Stimulated activated CD8-positive, alpha-beta memory T cell treated with anti-CD3 and anti-CD28 coated beads, Interleukin-4, amount 100 ng/mL, for 4 hours (primary cell): Measurements from ENCODE around the gene EME2.
"Not testable (repeated sequence)": the region's sequence is repeated elsewhere in the genome, so short reads cannot be mapped to it uniquely, and the experiment has no call there.

Experiments
- DNase-seq, 2 donors: peaks; one replicate each; pipeline ENCODE4 v3.0.0-alpha.2; 2020; ENCODE audit warnings: low read depth in 2 of 2, low spot score in 1 of 2

The EME2 gene

GRCh38 chr16:1790611-1791255 lies 18.1 kb downstream of the EME2 start:
- DNase-seq: no peak

GRCh38 chr16:1791256-1791942 lies 18.8 kb downstream of the EME2 start:
- DNase-seq: no peak

GRCh38 chr16:1791943-1792812 lies 19.6 kb downstream of the EME2 start:
- DNase-seq: no peak

- no peak for DNase-seq
These were observed 20.4 kb downstream of the EME2 start for GRCh38 chr16:1792836-1793577.

- DNase-seq: no peak
These were observed 21.1 kb downstream of the EME2 start, which contains the start of gene IGFALS for GRCh38 chr16:1793578-1794220. TSS of gene IGFALS (minus strand) at chr16:1793705. CDS start at chr16:1793652, 53 bp downstream.

- DNase-seq: no peak
These were observed 21.7 kb downstream of the EME2 start for GRCh38 chr16:1794221-1794871.

- no peak for DNase-seq
These were observed 22.5 kb downstream of the EME2 start for GRCh38 chr16:1794908-1795666.

GRCh38 chr16:1799263-1799662 lies 26.7 kb downstream of the EME2 start:
- DNase-seq: not testable (repeated sequence)

DNA sequence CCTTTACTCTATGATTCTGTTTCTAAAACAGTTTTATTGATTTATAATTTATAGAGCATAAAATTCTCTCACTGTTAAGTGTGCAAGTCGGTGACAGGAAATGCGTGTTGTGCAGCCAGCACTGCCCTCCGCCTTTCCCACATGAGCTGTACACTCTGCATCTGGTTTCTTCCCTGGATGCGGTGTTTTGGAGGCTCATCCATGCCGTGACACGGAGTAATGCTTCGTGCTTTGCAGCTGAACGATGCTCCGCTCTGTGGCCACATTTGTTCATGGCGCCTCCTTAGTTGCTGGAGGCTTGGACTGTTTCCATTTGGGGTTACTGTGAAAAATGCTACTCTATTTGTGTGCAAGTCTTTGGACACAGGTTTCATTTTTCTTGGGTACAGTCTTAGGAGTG lies 28.1 kb downstream of the EME2 start:
- DNase-seq: no peak

GRCh38 chr16:1807626-1808025 lies 35.0 kb downstream of the EME2 start:
- no peak for DNase-seq

DNA sequence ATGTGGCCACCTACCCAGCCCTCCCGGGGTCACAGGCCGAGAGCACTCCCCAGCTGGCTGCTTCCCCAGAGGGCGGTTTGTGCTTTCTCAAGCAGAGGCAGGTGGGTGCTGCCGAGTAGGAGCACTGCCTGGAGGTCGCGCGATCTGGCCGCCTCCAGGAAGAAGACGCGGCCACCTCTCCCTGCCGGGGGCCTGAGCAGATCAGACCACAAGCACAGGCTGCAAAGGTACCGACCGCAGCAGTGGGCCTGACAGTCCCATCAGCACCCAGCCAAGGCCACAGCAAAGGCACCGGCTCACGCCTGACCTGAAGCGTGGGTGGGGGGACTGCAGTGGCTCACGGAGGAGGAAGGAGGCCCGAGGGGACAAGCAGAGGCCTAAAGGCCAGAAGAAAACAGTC lies 36.1 kb downstream of the EME2 start:
- no peak for DNase-seq

DNA sequence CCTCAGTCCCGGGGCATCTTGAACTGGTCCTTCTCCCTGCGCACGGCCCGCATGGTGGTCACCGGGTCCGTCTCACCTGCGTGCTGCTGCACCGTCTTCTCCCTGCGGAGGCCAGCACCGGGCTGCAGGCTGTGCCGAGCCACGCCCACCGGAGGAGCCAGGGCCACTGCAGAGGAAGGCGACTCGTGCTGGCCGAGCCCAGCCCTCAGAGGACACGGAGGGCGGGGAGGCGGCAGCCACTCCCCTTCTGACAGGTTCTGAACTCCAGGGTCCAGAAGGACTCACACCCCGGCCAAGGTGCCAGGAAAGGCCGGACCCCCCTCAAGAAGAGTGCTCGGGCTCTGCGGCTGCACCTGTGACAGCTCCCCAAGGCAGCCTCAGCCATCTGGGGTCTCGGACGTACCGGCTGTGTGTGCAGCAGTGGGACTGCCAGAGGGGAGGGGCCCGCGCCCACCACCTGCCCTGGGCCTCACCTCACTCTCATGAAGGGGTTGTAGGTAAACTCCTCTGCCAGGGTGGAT lies 36.7 kb downstream of the EME2 start:
- DNase-seq: no peak

DNA sequence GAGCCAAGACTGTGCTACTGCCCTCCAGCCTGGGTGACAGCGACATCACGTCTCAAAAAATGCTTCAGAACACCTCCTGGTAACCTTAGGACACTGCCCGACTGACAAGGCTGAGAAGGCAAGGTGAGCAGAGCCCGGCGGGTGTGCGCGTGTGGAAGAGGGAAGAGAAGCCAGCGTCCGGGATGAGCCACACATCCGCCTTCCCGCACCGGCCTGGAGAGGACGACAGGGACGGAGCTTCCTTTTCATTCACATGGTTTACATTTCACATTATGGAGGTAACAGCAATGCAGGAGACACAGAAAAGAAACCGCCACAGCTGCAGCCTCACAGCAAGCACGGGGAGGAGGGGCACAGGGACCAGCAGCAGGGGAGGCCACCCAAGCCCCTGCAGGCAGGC lies 37.5 kb downstream of the EME2 start:
- DNase-seq: no peak

DNA sequence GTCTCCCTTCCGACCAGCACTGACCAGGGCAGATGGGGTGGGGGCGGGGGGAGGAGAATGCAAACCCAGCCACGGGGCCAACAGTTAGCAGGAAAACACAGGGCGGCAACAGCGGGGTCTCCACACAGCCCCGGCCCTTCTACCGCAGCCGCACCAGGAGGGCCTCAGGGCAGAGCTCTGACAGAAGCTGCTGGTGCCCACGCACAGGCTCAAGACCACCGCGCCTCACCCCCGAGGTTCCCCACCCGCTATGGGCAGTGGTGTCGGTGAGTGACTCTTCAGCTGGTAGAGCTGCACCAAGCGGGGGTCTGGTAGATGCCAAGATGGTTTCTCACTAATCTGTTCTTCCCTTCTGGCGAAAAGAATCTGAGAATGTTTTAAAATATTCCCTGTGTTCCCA lies 37.9 kb downstream of the EME2 start:
- no peak for DNase-seq

- no peak for DNase-seq
These were observed 40.1 kb downstream of the EME2 start for GRCh38 chr16:1812732-1813163.

DNA sequence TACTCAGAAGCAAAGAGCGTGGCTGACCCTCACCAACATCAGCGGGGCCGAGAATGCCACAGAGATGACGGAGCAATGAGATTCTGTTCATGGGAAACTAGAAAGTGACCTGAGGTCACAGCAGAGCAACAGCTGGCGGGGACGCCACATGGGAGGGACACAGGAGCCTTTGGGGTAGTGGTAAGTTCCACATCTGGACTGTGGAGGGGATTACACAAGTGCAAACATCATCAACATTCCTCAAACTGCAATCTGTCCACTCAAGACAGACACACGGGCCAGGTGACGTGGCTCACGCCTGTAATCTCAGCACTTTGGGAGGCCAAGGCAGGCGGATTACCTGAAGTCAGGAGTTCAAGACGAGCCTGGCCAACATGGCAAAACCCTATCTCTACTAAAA lies 42.9 kb downstream of the EME2 start:
- no peak for DNase-seq

- DNase-seq: no peak
These were observed 44.0 kb downstream of the EME2 start for GRCh38 chr16:1816396-1817275.

GRCh38 chr16:1817276-1817589 lies 44.6 kb downstream of the EME2 start:
- DNase-seq: no peak
